H1 (cell line): ENCODE data around the gene AKT1S1. TPM values are rescaled to one million over a fixed set of nuclear protein-coding genes. Genes with fewer than 3 reads are reported as not detected.

Source experiments
- CBX5 ChIP-seq: fragments of 300-800, 300-1000 bp; sonication (generic); IDR thresholded peaks from 2 replicates; pipeline ENCODE4 v1.7.1; 2016; ENCODE audit warnings: antibody characterized with exemption, low read length, low read depth
- CBX8 ChIP-seq: fragments of 300-800, 300-1000 bp; sonication (generic); IDR thresholded peaks from 2 replicates; pipeline ENCODE4 v1.7.1; 2016; ENCODE audit warnings: low read depth, low read length, borderline replicate concordance
- E2F6 ChIP-seq: IDR thresholded peaks from 2 replicates; pipeline ENCODE4 v1.6.1; 2012; ENCODE audit warnings: inconsistent platforms
- JUN ChIP-seq: IDR thresholded peaks from 2 replicates; pipeline ENCODE4 v1.6.1; 2011; ENCODE audit warnings: low read depth, mild to moderate bottlenecking, improper control_type of control experiment, low read length
- MAFK ChIP-seq: IDR thresholded peaks from 2 replicates; pipeline ENCODE4 v1.6.1; 2012; ENCODE audit warnings: low read depth, mild to moderate bottlenecking, improper control_type of control experiment, low read length
- POU5F1 ChIP-seq: IDR thresholded peaks from 2 replicates; pipeline ENCODE4 v1.6.1; 2011; ENCODE audit warnings: low read depth, mild to moderate bottlenecking, low read length, moderate library complexity
- RNF2 ChIP-seq: fragments of 200-900, 300-1000 bp; sonication (generic); IDR thresholded peaks from 2 replicates; pipeline ENCODE4 v1.7.1; 2016; ENCODE audit warnings: borderline replicate concordance, low read depth, mild to moderate bottlenecking, antibody characterized with exemption, low read length; ENCODE audit not compliant: poor library complexity, severe bottlenecking; ENCODE audit errors: missing control alignments
- SIX5 ChIP-seq: IDR thresholded peaks from 2 replicates; pipeline ENCODE4 v1.6.1; 2011; ENCODE audit warnings: mild to moderate bottlenecking, low read depth, low read length
- polyA plus RNA-seq, 7 experiments: library from polyadenylated mRNA; depleted of rRNA in 3 of 7; stranded (reverse) in 5 of 7; unstranded in 2 of 7; fragments of >200 nt in 5 of 7; fragments of 200-250 nt in 2 of 7; gene quantifications; 1 replicate in 5 of 7; 2 replicates in 1 of 7; 4 replicates in 1 of 7; pipeline versions ENCODE4 v1.2.1 to v1.2.3, GENCODE V29; 2011 to 2013; ENCODE audit warnings: missing spikeins in 2 of 7, mixed read lengths in 2 of 7
- total RNA-seq: library from RNA; stranded (reverse); fragmentation: NEBNext Ultra II Directional; extraction: Animal tissue kit (Norgen Biotek cat#: 25700); gene quantifications from 2 replicates; pipeline ENCODE4 v1.2.1, GENCODE V29; 2021

AKT1S1 gene
- total and polyA plus RNA-seq, 2 of the 8 experiments (the other 6 are each of a cell fraction or from before 2014, with no cell fraction given) = 40.7 to 45.9 TPM

DNA sequence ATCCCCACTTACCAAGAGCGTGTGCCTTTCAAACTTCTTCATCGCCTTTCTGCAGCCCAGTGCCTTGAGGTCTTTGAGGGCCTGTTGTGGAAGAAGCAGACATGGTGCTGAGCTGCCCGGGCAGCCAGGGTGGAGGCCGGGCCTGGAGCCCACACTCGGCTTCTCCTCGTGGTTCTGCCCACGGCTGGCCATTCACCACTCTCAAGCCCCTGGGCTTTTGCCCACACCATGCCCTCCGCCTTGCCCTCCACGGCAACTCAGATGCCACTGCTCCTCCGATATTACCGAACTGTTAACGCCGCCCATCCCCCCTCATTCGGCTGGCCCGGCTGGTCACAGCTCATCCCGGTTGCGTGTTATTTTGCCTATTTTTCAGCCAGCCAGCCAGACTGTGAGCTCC lies 14.2 kb upstream of the AKT1S1 start (continued):
- TF ChIP-seq RNF2 = no peak
- TF ChIP-seq JUN = no peak
- TF ChIP-seq SIX5 = no peak
- TF ChIP-seq CBX8 = no peak
- no peak for TF ChIP-seq MAFK
- TF ChIP-seq POU5F1 = no peak
- no peak for TF ChIP-seq E2F6
- TF ChIP-seq CBX5 = no peak
